Measurements from ENCODE around the gene AARS2.
"Not testable (repeated sequence)": the region's sequence is repeated elsewhere in the genome, so short reads cannot be mapped to it uniquely, and the experiment has no call there.

The AARS2 gene

GRCh38 chr6:44327096-44327495 is 13.9 kb upstream of the AARS2 start:
- H3F3A ChIP-seq (ENCODE audit: control insufficient read depth, insufficient read depth) = no peaks in the 10 kb centered on the region
- H3K36me3 ChIP-seq (ENCODE audit: control insufficient read depth, low read length) = no peaks in the 10 kb centered on the region
- no peak overlapping the region for H3K4me3 ChIP-seq (ENCODE audit: low read length)
- no peak overlapping the region for H3K27ac ChIP-seq (ENCODE audit: low read depth, low read length)
- no peaks in the 10 kb centered on the region for H4K20me1 ChIP-seq (ENCODE audit: control insufficient read depth, insufficient read depth, low read depth, low read length)
- no peaks in the 10 kb centered on the region for H3K4me1 ChIP-seq (ENCODE audit: control insufficient read depth, low read length)
- TF ChIP-seq EZH2phosphoT487 (IDR thresholded peaks at IDR 0.05; ENCODE audit: borderline replicate concordance, low read length) = no peak
- no peak for TF ChIP-seq CTCF (IDR thresholded peaks at IDR 0.05; ENCODE audit: low read depth, low read length, poor library complexity, severe bottlenecking)
- H3K4me2 ChIP-seq (ENCODE audit: low read length) = no peak overlapping the region
- no peaks in the 10 kb centered on the region for H3K9me2 ChIP-seq (replicated peaks; ENCODE audit: control insufficient read depth, low read length)
- H3K79me2 ChIP-seq (ENCODE audit: control insufficient read depth, low read length) = no peaks in the 10 kb centered on the region
- no peaks in the 10 kb centered on the region for H3K9me3 ChIP-seq (ENCODE audit: control insufficient read depth, insufficient read depth, low read length)
- H3K27me3 ChIP-seq (ENCODE audit: control insufficient read depth, low read length) = peaks cover 16% of the 10 kb centered on the region

GRCh38 chr6:44321210-44321609 is 8.1 kb upstream of the AARS2 start:
- Histone ChIP-seq H3K27ac (ENCODE audit: low read depth, low read length) (no peak overlapping the region), H3K36me3 (ENCODE audit: control insufficient read depth, low read length) (no peaks in the 10 kb centered on the region), H3K4me2 (ENCODE audit: low read length) (no peak overlapping the region), H3F3A (ENCODE audit: control insufficient read depth, insufficient read depth) (no peaks in the 10 kb centered on the region), H3K9me2 (replicated peaks; ENCODE audit: control insufficient read depth, low read length) (no peaks in the 10 kb centered on the region), H3K4me3 (ENCODE audit: low read length) (no peak overlapping the region), H4K20me1 (ENCODE audit: control insufficient read depth, insufficient read depth, low read depth, low read length) (no peaks in the 10 kb centered on the region), H3K79me2 (ENCODE audit: control insufficient read depth, low read length) (no peaks in the 10 kb centered on the region), H3K27me3 (ENCODE audit: control insufficient read depth, low read length) (peaks cover 8% of the 10 kb centered on the region; the same call in 1 of the 2 replicates), H3K4me1 (ENCODE audit: control insufficient read depth, low read length) (no peaks in the 10 kb centered on the region), H3K9me3 (ENCODE audit: control insufficient read depth, insufficient read depth, low read length) (no peaks in the 10 kb centered on the region)
- TF ChIP-seq EZH2phosphoT487 (IDR thresholded peaks at IDR 0.05; ENCODE audit: borderline replicate concordance, low read length) (no peak), CTCF (IDR thresholded peaks at IDR 0.05; ENCODE audit: low read depth, low read length, poor library complexity, severe bottlenecking) (no peak)

- not testable (repeated sequence) for H3K27me3 ChIP-seq (ENCODE audit: control insufficient read depth, low read length); H3K79me2 ChIP-seq (ENCODE audit: control insufficient read depth, low read length); H3K4me2 ChIP-seq (ENCODE audit: low read length); H3K4me3 ChIP-seq (ENCODE audit: low read length); H3K27ac ChIP-seq (ENCODE audit: low read depth, low read length); H3K36me3 ChIP-seq (ENCODE audit: control insufficient read depth, low read length); H3K9me3 ChIP-seq (ENCODE audit: control insufficient read depth, insufficient read depth, low read length); H3K9me2 ChIP-seq (replicated peaks; ENCODE audit: control insufficient read depth, low read length); H3K4me1 ChIP-seq (ENCODE audit: control insufficient read depth, low read length); H4K20me1 ChIP-seq (ENCODE audit: control insufficient read depth, insufficient read depth, low read depth, low read length); H3F3A ChIP-seq (ENCODE audit: control insufficient read depth, insufficient read depth)
Measured at GRCh38 chr6:44317136-44317631, 4.0 kb upstream of the AARS2 start.

- peaks cover 9% of the 10 kb centered on the region for H3K4me1 ChIP-seq (ENCODE audit: control insufficient read depth, low read length)
- TF ChIP-seq EZH2phosphoT487 (IDR thresholded peaks at IDR 0.05; ENCODE audit: borderline replicate concordance, low read length) = no peak
- TF ChIP-seq CTCF (IDR thresholded peaks at IDR 0.05; ENCODE audit: low read depth, low read length, poor library complexity, severe bottlenecking) = no peak
- no peak overlapping the region for H3K4me3 ChIP-seq (ENCODE audit: low read length)
- no peaks in the 10 kb centered on the region for H4K20me1 ChIP-seq (ENCODE audit: control insufficient read depth, insufficient read depth, low read depth, low read length)
- H3K9me3 ChIP-seq (ENCODE audit: control insufficient read depth, insufficient read depth, low read length) = no peaks in the 10 kb centered on the region
- peaks cover 5% of the 10 kb centered on the region for H3K36me3 ChIP-seq (ENCODE audit: control insufficient read depth, low read length)
- H3K27me3 ChIP-seq (ENCODE audit: control insufficient read depth, low read length) = peaks cover 9% of the 10 kb centered on the region; the same call in 1 of the 2 replicates
- H3F3A ChIP-seq (ENCODE audit: control insufficient read depth, insufficient read depth) = no peaks in the 10 kb centered on the region
- no peak overlapping the region for H3K27ac ChIP-seq (ENCODE audit: low read depth, low read length)
- no peaks in the 10 kb centered on the region for H3K9me2 ChIP-seq (replicated peaks; ENCODE audit: control insufficient read depth, low read length)
- H3K79me2 ChIP-seq (ENCODE audit: control insufficient read depth, low read length) = peaks cover 15% of the 10 kb centered on the region
- no peak overlapping the region for H3K4me2 ChIP-seq (ENCODE audit: low read length)
Measured at GRCh38 chr6:44316481-44316880, 3.3 kb upstream of the AARS2 start.
